HG03354 (cell line): ENCODE results near the gene ARL6IP4.
"Not testable (repeated sequence)": the region's sequence is repeated elsewhere in the genome, so short reads cannot be mapped to it uniquely, and the experiment has no call there.

Experiments
- ATAC-seq: cut with Tn5 transposase; IDR thresholded peaks from one replicate; pipeline ENCODE4 v1.9.1; 2021; ENCODE audit warnings: mild to moderate bottlenecking; ENCODE audit not compliant: unreplicated experiment, poor library complexity, severe bottlenecking

The ARL6IP4 gene

DNA sequence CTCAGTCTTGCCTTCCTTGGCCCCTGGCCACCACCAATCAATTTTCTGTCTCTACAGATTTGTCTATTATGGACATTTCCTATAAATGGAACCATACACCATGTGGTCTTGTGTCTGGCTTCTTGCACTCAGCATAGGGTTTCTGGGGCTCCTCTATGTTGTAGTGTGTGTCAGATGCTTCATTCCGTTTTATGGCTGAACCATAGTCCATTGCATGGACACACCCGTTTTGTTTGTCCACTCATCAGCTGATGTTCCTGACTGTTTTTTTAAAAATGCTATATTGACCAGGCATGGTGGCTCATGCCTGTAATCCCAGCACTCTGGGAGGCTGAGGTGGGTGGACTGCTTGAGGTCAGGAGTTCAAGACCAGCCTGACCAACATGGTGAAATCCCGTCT is 21.0 kb downstream of the ARL6IP4 start:
- ATAC-seq, result no peak

DNA sequence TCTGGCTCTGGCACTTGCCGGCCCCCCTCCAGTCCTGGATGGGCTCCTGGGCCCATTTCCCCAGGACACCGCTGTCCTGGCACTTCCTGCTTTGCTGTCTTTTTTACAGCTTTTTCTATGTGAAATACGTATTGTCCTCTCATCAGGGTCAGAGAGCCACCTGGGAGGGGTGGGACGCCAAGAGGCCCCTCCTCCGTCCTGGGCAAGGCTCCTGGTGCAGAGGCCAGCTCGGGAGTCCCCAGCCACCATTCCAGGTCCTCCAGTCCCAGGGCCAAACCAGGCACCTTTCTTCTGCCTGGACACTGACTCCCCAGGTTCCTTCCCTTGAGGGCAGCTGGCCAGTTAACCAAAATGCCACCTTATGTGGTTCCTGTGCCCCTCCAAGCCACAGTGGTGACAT is 22.8 kb downstream of the ARL6IP4 start:
- ATAC-seq, result no peak

DNA sequence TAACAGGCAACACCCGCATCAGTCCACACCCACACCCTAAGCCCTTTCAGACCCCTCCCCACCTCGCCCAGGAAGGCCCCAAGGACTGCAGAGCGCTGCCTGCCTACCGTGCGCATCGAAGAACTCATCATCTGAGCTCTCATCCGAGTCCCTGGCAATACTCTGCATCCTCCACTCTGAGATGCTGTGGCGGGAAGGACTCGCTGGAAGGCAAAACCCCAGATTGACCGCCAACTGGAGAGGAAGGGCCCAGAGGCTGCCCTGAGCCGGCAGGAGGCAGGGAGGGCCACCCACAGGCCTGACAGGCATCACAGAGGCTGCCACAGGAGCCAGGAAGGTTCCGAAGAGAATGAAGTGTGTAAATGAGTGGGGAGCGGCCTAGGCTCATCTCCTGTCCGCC is 23.8 kb downstream of the ARL6IP4 start:
- ATAC-seq, result no peak

DNA sequence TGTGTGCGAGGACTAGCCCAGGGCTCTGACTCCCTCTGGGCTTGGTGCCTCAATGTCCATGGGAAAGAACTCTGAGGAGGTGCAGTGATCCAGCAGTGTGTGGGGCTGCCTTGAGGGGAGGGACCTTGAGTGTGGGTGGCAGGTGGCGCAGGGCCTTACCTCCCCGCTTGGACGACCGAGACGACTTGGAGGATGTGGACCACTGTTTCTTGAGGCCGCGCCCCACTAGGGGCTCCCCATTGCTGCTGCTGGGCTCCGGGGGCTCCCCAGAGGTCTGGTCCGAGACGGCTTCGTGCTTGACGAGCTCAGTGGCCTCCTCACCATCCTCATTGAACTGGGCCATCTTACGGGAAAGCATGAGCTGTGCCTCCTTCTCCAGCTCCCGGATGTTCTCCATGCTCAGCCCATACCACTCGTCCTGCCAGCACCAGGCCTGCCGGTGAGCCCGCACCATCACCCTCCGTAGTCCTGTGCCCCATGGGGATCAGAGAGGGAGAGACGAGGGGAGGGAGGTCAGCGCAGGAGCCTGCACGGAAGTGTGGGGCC is 24.7 kb downstream of the ARL6IP4 start:
- ATAC-seq, result no peak

DNA sequence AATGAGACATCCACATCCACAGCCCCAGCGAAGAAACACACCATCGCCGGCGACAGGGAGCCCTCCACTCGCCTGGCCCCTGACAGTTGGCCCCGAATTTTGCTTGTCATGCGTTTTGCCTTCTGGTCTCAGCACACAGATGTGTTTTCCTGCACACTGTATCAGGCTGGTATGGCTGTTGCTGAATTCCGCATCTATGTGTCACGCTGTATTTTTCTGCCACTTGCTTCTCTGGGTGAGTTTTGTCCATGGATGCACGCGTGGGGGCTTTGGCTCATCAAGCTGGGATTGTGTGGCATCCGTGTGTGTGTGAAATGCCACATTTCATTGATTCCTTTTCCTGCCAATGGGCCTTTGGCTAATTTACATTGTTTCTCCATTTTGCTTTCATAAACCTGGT is 26.5 kb downstream of the ARL6IP4 start:
- ATAC-seq, result no peak

DNA sequence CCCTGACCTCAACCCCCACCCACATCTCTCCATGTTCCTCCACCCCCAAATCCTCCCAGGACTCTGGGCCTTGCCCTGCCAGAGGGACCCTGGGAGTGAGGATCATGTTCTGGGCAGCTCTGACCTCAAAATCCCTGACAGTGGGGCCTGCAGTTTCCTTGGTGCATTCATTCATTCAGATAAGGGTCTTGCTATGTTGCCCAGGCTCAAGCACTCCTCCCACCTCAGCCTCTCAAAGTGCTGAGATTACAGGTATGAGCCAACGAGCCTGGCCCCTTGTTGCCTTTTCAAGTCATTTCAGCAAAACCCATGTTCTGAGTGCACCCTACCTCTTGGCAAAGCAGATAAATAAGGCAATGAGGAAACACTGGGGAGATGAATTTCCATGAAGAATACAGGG is 29.6 kb downstream of the ARL6IP4 start:
- no peak for ATAC-seq

DNA sequence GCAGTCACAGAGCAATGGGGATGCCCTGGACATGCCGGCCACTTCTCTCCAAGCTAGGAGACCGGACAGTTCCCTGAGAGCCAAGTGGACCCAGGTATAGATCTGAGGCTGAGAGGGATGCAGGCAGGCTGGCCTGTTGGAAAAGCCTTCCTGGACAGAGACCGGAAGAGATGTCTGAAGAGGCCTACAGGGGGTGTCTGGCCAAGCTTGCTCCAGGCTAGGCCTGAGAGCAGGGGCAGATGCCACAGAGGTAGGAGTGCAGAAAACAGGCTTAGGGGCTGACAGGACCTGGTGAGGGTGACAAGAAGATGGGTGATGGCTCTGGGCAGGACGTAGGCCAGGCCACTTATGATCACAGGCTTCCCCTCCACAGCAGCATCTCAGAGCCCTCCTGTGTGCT is 30.2 kb downstream of the ARL6IP4 start:
- ATAC-seq, result no peak

DNA sequence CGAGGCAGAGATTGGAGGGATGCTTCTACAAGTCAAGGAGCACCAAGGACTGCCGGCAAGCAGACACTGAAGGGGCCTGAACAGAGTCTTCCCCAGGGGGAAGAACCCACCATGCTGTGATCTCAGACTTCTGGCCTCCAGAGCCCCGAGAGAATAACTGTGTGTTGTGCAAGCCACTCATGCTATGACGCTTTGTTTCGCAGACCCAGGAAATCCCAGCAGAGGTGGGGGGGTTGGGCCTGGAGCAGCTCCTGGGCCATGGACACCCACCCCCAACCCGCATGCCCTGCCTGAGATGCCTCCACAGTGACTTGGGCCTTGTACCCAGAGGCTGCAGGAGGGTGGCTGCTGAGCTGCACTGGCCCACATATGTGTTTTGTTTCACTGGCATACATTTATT is 31.2 kb downstream of the ARL6IP4 start:
- ATAC-seq, result no peak

DNA sequence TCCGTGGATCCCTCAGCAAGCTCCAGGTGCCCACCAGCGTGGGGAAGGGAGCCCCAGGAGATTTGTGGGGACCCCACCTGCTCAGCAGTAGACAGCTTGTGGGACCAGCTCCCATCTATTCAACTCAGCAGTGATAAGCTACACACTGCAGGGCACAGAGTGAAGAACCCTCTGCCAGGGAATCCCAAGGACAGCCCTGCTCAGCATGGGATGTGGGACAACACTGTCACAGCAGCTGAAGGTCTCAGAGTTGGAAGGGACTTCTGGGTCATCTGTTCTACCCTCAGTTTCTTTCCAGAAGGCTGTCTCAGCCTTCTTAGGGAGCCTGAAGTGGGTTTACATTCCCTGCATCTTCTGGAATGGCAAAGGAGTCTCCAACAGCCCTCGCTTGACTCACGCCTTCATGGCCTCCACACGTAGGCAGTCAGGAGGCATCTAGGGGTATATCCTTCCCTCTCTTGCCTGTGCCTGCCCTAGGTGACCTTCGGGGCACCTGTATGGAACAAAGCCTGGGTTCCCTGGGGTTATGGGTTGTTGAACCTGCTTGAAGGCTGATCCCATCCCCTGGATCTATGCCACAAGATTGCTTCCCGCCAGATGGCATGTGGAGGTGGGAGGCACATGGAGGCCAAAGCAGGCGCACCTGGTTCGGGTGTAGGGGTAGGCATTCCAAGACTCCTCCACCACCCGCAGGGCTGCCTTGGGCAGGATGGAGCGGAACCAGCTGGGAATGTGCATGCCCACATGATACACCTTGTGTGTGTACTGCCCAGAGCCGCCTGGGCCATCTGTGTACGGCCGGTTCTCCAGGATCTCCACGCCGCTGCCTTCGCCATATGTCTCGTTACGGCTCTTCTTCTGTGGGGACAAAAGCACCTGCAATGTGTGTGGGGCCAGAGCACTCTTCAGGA is 33.0 kb downstream of the ARL6IP4 start:
- ATAC-seq, result no peak

DNA sequence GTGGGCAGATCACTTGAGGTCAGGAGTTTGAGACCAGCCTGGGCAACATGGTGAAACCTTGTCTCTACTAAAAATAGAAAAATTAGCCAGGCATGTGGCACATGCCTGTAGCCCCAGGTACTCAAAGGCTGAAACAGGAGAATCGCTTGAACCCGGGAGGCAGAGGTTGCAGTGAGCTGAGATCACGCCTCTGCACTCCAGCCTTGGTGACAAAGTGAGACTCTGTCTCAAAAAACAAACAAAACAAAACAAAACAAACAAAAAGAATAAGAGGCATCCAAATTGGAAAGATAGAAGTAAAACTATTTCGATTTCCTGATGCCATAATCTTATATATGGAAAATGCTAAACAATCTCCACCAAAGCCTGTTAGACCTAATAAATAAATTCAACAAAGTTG is 34.0 kb downstream of the ARL6IP4 start:
- not testable (repeated sequence) for ATAC-seq

DNA sequence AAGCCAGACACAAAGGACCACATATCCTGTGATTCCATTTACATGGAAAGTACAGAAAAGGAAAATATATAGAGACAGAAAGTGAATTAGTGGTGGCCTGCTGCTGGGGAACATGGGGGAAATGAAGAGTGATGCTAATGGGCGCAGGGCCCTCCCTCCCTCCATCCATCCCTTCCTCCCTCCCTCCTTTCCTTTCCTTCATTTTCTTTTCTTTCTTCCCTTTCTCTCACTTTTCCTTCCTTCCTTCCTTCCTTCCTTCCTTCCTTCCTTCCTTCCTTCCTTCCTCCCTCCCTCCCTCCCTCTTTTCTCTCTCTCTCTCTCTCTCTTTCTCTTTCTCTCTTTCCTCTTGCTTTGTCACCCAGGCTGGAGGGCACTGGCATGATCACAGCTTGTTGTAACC is 37.3 kb downstream of the ARL6IP4 start:
- ATAC-seq, result no peak

DNA sequence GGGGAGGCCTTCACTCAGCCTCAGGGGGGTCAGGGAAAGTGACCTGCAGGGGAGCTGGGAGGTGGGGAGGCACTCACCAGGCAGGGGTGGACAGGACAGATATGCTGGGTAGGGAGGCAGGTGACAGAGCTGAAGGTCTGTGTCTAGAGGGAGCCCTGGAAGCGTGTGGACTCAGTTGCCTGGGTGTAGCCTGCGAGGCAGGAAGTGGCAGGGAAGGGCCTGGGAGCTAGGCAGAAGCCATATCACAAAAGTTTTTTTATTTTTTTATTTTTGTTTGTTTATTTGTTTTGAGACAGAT is 39.3 kb downstream of the ARL6IP4 start:
- ATAC-seq, result no peak

DNA sequence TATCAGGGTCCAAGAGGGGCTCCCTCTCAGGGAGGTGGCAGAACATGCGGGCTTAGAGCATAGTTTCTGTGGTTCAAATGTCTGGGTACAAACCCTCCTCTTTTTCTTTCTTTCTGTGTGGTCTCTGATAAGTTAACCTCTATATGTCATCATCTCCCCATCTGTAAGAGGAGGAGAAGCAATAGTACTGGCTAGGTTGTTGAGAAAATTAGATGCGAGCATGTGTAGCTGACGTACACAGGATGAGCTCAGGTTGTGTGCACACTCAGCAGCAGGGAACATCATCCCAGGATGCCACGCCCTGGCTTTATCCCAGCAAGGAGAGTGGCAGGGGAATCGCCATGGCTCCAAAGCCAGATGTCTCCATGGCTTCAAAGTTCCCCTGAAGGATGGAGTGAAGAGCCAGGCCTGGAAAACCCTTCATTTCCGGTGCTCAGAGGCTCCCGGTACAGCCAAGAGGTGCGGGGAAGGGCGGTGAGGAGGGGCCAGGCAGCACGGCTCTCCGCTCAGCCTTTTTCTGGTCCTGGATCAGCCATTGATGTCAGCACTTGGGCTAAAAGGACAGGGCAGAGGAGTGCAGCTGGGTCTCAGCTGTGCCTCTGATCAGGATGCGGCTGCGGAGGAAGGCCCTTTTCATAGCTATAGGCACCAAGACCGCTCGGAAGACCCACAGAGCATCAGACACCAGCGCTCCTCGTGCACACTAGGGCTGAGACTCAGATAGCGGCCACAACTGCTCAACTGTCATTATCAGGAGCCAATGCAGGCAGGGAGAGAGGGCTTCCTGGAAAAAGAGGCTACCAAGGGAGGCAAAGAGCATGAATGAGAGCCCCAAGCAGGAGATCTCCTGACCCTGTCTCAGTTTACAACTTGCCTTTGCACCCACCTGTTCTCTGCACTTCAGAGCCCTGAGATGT is 41.5 kb downstream of the ARL6IP4 start:
- no peak for ATAC-seq

DNA sequence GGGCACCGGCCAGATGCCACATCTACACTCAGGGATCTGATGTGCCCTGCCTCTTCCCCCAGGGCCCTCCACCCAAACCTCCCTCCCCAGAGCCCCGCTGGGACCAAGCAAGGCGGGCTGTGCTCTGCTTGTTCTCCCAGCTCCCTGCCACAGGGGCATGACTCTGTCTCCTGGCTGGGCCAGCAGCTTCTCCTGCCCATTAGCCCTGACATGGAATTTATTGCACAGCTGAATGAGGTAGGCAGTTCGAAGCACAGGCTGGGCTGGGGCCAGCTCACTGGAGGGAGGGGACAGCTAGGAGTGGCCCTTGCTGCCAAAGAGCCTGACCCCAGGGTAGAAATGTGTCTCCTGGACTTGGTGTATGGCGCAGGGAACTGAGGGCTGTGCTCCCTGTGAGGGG is 42.4 kb downstream of the ARL6IP4 start:
- no peak for ATAC-seq

DNA sequence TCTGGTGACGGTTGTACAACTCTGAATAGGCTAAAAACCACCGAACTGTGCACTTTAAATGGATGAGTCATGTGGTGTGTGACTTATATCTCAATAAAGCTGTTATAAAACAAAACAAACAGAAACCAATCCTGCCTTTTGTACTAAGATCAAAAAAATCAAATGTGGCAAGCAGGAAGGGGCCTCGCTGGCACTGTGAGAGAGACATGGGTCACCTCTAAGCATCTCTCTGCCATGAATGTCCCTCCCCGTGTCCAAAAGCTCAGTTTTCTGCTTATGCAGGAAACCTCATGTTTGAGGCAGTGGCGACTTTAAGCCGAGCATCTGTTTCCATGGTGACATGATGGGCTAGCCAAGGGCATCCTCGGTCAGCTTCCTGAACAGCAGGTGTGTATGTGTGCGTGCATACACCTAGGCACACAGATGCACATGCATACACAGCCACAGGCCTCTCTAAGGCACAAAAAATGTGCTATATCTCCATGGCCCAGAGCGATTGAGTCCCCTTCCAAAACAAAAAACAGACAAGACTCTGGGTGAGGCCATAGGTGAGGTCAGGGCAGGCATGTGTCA is 44.4 kb downstream of the ARL6IP4 start:
- no peak for ATAC-seq

DNA sequence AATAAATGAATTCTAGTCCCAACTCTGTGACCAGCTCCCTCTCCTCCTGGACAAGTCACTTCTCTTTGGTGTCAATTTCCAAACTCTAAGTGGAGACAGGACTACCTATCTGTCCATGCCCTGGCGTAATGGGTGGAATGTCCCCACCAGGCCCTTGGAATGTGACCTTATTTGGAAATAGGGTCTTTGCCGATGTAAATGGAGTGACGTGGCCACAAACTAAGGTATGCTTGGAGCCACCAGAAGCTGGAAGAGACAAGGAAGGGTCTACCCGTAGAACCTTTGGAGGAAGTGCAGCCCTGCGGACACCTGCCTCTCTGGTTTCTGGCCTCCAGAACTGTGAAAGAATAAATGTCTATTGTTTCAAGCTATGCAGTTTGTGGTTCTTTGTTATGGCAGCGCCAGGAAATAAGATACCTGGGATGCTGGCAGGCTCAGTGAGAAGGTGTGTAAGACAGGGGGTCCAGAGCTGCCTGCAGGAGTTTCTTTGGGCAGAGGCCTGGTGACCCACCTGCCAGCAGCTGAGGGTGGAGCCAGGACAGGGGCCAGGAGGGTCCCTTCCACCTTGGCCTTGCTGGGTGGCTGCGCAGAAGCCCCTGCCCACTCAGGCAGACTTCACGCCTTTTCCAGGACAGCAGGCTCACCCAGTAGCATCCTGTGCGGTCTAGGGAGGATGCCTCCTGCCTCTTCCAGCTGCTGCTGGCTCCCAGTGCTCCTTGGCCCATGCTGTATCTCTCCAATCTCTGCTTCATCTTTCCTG is 45.8 kb downstream of the ARL6IP4 start:
- ATAC-seq, result no peak

DNA sequence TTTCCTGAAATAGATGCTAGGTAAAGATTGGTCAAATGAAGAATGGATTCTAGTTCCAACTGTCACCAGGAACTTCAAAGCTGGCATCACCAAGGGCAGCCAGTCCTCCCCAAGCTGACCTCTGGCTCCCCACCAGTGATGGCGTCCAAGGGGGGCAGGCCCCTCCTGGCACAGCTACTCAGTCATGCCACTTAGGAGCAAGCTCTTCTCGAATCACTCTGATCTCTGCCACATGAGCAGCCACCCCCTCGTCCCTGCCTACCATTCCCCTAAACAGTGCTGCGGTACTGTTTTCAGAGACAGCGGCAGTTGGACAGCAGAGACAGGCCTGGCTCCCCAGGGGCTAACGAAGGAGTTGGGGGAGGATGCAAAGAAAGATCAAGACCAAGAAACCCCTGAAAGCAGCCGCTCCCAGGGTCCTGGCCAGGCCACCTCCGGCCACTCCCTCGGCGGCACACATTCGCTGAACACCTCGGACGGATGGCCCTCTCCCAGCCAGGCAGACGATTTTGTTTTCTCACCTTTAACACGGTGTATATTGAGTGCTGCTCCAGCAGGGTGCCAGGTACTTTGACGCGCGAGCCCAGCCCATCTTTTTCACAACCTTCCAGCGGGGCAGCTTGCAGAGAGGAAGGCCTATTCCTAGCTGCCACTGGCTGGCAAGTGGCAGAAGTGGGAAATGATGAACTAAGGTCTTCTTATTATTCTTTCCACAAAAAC is 47.4 kb downstream of the ARL6IP4 start:
- ATAC-seq, result no peak

DNA sequence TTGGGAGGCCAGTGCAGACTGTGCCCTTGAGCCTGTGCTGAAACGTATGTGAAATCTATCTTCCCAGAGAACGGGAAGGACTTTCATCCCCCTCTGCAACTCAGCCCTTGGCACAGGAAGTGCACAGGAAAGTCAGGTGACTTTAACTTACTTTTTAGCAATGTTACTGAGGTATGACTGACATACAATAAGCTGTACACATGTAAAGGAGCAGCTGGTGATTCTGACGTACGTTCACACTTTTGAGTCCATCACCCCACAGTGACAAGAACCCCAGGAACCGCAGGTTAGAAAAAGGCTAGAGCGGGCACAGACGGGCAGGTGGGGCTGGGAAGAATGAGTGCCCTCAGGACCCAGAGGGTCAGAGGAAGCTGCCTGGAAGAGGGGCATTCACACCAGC is 48.0 kb downstream of the ARL6IP4 start:
- no peak for ATAC-seq

DNA sequence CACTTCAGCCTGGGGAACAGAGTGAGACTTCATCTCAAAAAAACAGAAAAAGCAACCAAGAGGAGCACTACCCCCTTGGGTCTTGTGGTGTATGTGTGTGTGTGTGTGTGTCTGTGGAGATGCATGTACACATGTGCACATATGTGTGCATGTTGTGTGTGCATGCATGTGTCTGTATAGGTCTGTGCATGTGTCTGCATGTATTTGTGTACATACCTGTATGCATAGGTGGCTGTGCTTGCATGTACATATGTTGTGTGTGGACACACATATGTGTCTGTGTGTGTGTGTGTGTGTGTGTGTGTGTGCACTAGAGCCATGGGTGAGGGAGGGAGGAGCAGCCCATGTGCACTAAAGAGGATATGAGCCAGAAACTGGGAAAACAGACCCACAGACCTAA is 49.1 kb downstream of the ARL6IP4 start:
- no peak for ATAC-seq
